Activated CD4-positive, alpha-beta T cell treated with anti-CD3 and anti-CD28 coated beads, Interleukin-2, amount 10 ng/mL, durations not matched to agents 7 days and 5 days (primary cell): ENCODE results near the gene SART1. TPM values are rescaled to one million over a fixed set of nuclear protein-coding genes. Genes with fewer than 3 reads are reported as not detected.

Source experiments
- CTCF ChIA-PET: fragments of 350-600 bp; sonication (Branson Sonifier 250); formaldehyde crosslinking; loops from one replicate; lab custom pipeline; 2021; ENCODE audit warnings: antibody characterized with exemption; lab: Charles Lee
- POLR2A ChIA-PET: fragments of 350-600 bp; sonication (Branson Sonifier 250); formaldehyde crosslinking; loops from one replicate; lab custom pipeline; 2021; ENCODE audit warnings: antibody characterized with exemption; lab: Charles Lee
- DNase-seq: peaks from one replicate; pipeline ENCODE4 v3.0.0-alpha.2; 2020
- H3K27ac Mint-ChIP-seq: one replicate; pipeline ENCODE4 v1.8.0; 2021; ENCODE audit warnings: mild to moderate bottlenecking, moderate library complexity, mixed read lengths
- H3K27me3 Mint-ChIP-seq: one replicate; pipeline ENCODE4 v1.8.0; 2021; ENCODE audit warnings: mixed read lengths
- H3K36me3 Mint-ChIP-seq: one replicate; pipeline ENCODE4 v1.8.0; 2021; ENCODE audit warnings: low read depth, mixed read lengths
- H3K4me1 Mint-ChIP-seq: one replicate; pipeline ENCODE4 v1.8.0; 2021; ENCODE audit warnings: mixed read lengths
- H3K4me3 Mint-ChIP-seq: one replicate; pipeline ENCODE4 v1.8.0; 2021; ENCODE audit warnings: mild to moderate bottlenecking, moderate library complexity, mixed read lengths
- H3K9me3 Mint-ChIP-seq: one replicate; pipeline ENCODE4 v1.8.0; 2021; ENCODE audit warnings: mixed read lengths
- total RNA-seq, 2 experiments: library from RNA; stranded (reverse); gene quantifications; one replicate each; pipeline ENCODE4 v1.2.3, GENCODE V29; 2021

Gene SART1
- total RNA-seq, 2 experiments from 2014 or later = 79.6 to 81.7 TPM

- Mint-ChIP-seq H3K36me3 (peaks cover 38% of the 10 kb centered on the region), H3K4me1 (peaks cover 47% of the 10 kb centered on the region), H3K27ac (peak overlapping the region; percentile 90), H3K4me3 (peak overlapping the region; percentile 95), H3K27me3 (no peaks in the 10 kb centered on the region), H3K9me3 (no peaks in the 10 kb centered on the region)
- DNase-seq = no peak
- CTCF ChIA-PET = interaction anchor here (1.0 to 2.9 kb wide), 5 partner anchors 20 to 68 kb away, joined by 3 to 11 read pairs (median 4); partner anchors contain the start of genes FIBP and FOSL1
- POLR2A ChIA-PET = no interaction called here
Measured at GRCh38 chr11:65920372-65920802, 41.1 kb upstream of the SART1 start.

- Mint-ChIP-seq H3K4me3 (peak overlapping the region; percentile 95), H3K27ac (no peak overlapping the region), H3K36me3 (peaks cover 40% of the 10 kb centered on the region), H3K27me3 (no peaks in the 10 kb centered on the region), H3K4me1 (peaks cover 49% of the 10 kb centered on the region), H3K9me3 (no peaks in the 10 kb centered on the region)
- CTCF ChIA-PET = interaction anchor here (0.6 to 2.9 kb wide), 5 partner anchors 12 to 133 kb away, joined by 3 to 11 read pairs (median 3); partner anchors contain the start of gene FIBP
- POLR2A ChIA-PET = no interaction called here
- DNase-seq = no peak
Measured at GRCh38 chr11:65921033-65921555, 40.4 kb upstream of the SART1 start.

GRCh38 chr11:65921876-65922275, 39.7 kb upstream of the SART1 start:
- H3K4me3 Mint-ChIP-seq = peak overlapping the region; percentile 32
- ChIA-PET POLR2A (no interaction called here), CTCF (interaction anchor here (0.8 to 2.9 kb wide), 5 partner anchors 11 to 37 kb away, joined by 3 to 11 read pairs (median 4); partner anchors contain the start of gene FIBP)
- no peaks in the 10 kb centered on the region for H3K9me3 Mint-ChIP-seq
- no peak for DNase-seq
- H3K27me3 Mint-ChIP-seq = no peaks in the 10 kb centered on the region
- H3K36me3 Mint-ChIP-seq = peaks cover 35% of the 10 kb centered on the region
- H3K27ac Mint-ChIP-seq = no peak overlapping the region
- H3K4me1 Mint-ChIP-seq = peaks cover 46% of the 10 kb centered on the region

- Mint-ChIP-seq H3K4me3 (peak overlapping the region; percentile 35), H3K4me1 (peaks cover 47% of the 10 kb centered on the region), H3K27me3 (no peaks in the 10 kb centered on the region), H3K36me3 (peaks cover 32% of the 10 kb centered on the region), H3K27ac (peak overlapping the region; percentile 62), H3K9me3 (no peaks in the 10 kb centered on the region)
- DNase-seq = no peak
- POLR2A ChIA-PET = no interaction called here
- CTCF ChIA-PET = interaction anchor here (0.8 to 2.9 kb wide), 7 partner anchors 10 to 63 kb away, joined by 3 to 11 read pairs (median 5); partner anchors contain the start of genes CCDC85B and FIBP
Measured at GRCh38 chr11:65922565-65922964, 39.0 kb upstream of the SART1 start.

- H3K4me3 Mint-ChIP-seq = no peak overlapping the region
- ChIA-PET CTCF (interaction anchor here (1.7 kb wide), 1 partner anchor 37 kb away, joined by 3 read pairs; the partner anchor contains the start of gene FIBP), POLR2A (no interaction called here)
- peaks cover 29% of the 10 kb centered on the region for H3K36me3 Mint-ChIP-seq
- H3K4me1 Mint-ChIP-seq = peaks cover 58% of the 10 kb centered on the region
- no peaks in the 10 kb centered on the region for H3K9me3 Mint-ChIP-seq
- no peak for DNase-seq
- peak overlapping the region; percentile 19 for H3K27ac Mint-ChIP-seq
- no peaks in the 10 kb centered on the region for H3K27me3 Mint-ChIP-seq
Measured at GRCh38 chr11:65925397-65925796, 36.1 kb upstream of the SART1 start.

GRCh38 chr11:65927904-65928397, 33.6 kb upstream of the SART1 start:
- peak; percentile 93 for DNase-seq
- Mint-ChIP-seq H3K27ac (peak overlapping the region; percentile 99), H3K4me3 (peak overlapping the region; percentile 55), H3K27me3 (no peaks in the 10 kb centered on the region), H3K9me3 (no peaks in the 10 kb centered on the region), H3K36me3 (peaks cover 16% of the 10 kb centered on the region), H3K4me1 (peaks cover 63% of the 10 kb centered on the region)
- ChIA-PET CTCF (interaction anchor here (0.6 to 11.6 kb wide), 7 partner anchors 12 to 78 kb away, joined by 3 to 64 read pairs (median 3); partner anchors contain the start of genes CCDC85B, FIBP and MUS81), POLR2A (interaction anchor here (0.5 kb wide), 1 partner anchor 34 kb away, joined by 6 read pairs; no protein-coding TSS in a partner anchor)

- DNase-seq = no peak
- Mint-ChIP-seq H3K4me3 (peak overlapping the region; percentile 55), H3K27me3 (no peaks in the 10 kb centered on the region), H3K9me3 (no peaks in the 10 kb centered on the region), H3K4me1 (peaks cover 59% of the 10 kb centered on the region), H3K27ac (peak overlapping the region; percentile 99), H3K36me3 (peaks cover 10% of the 10 kb centered on the region)
- CTCF ChIA-PET = interaction anchor here (0.7 to 11.6 kb wide), 6 partner anchors 14 to 69 kb away, joined by 3 to 64 read pairs (median 3); partner anchors contain the start of genes CCDC85B, FIBP and MUS81
- POLR2A ChIA-PET = no interaction called here
Measured at GRCh38 chr11:65928667-65929066, 32.9 kb upstream of the SART1 start.

- Mint-ChIP-seq H3K27ac (peak overlapping the region; percentile 80), H3K4me1 (peaks cover 52% of the 10 kb centered on the region), H3K9me3 (no peaks in the 10 kb centered on the region), H3K36me3 (peaks cover 8% of the 10 kb centered on the region), H3K4me3 (no peak overlapping the region), H3K27me3 (no peaks in the 10 kb centered on the region)
- ChIA-PET CTCF (interaction anchor here (0.5 to 11.6 kb wide), 5 partner anchors 14 to 57 kb away, joined by 3 to 64 read pairs (median 3); partner anchors contain the start of genes CCDC85B and FIBP), POLR2A (no interaction called here)
- DNase-seq = no peak
Measured at GRCh38 chr11:65931773-65932557, 29.6 kb upstream of the SART1 start.

- Mint-ChIP-seq H3K4me1 (peaks cover 46% of the 10 kb centered on the region), H3K27me3 (no peaks in the 10 kb centered on the region), H3K4me3 (no peak overlapping the region), H3K9me3 (no peaks in the 10 kb centered on the region), H3K27ac (no peak overlapping the region), H3K36me3 (peaks cover 5% of the 10 kb centered on the region)
- ChIA-PET CTCF (interaction anchor here (0.5 to 11.6 kb wide), 6 partner anchors 10 to 56 kb away, joined by 3 to 64 read pairs (median 3); partner anchors contain the start of genes CCDC85B and FIBP), POLR2A (no interaction called here)
- DNase-seq = no peak
Measured at GRCh38 chr11:65932558-65932919, 29.0 kb upstream of the SART1 start.

GRCh38 chr11:65934014-65934413, 27.5 kb upstream of the SART1 start:
- Mint-ChIP-seq H3K27ac (no peak overlapping the region), H3K27me3 (peaks cover 2% of the 10 kb centered on the region), H3K4me3 (no peak overlapping the region), H3K4me1 (peaks cover 32% of the 10 kb centered on the region), H3K9me3 (no peaks in the 10 kb centered on the region), H3K36me3 (peaks cover 2% of the 10 kb centered on the region)
- POLR2A ChIA-PET = no interaction called here
- no peak for DNase-seq
- CTCF ChIA-PET = interaction anchor here (1.2 to 11.6 kb wide), 2 partner anchors 21 to 47 kb away, joined by 3 to 64 read pairs; partner anchors contain the start of genes CCDC85B and FIBP

- peaks cover 7% of the 10 kb centered on the region for H3K27me3 Mint-ChIP-seq
- H3K36me3 Mint-ChIP-seq = no peaks in the 10 kb centered on the region
- H3K4me1 Mint-ChIP-seq = peaks cover 5% of the 10 kb centered on the region
- no peak overlapping the region for H3K4me3 Mint-ChIP-seq
- CTCF ChIA-PET = interaction anchor here (11.6 kb wide), 1 partner anchor 50 kb away, joined by 64 read pairs; the partner anchor contains the start of genes CCDC85B and FIBP
- no peaks in the 10 kb centered on the region for H3K9me3 Mint-ChIP-seq
- H3K27ac Mint-ChIP-seq = no peak overlapping the region
- DNase-seq = no peak
- POLR2A ChIA-PET = no interaction called here
Measured at GRCh38 chr11:65937766-65938165, 23.8 kb upstream of the SART1 start.

GRCh38 chr11:65941720-65942310, 19.7 kb upstream of the SART1 start:
- Mint-ChIP-seq H3K27me3 (peaks cover 7% of the 10 kb centered on the region), H3K9me3 (no peaks in the 10 kb centered on the region), H3K4me1 (peaks cover 3% of the 10 kb centered on the region), H3K4me3 (no peak overlapping the region), H3K36me3 (no peaks in the 10 kb centered on the region), H3K27ac (peak overlapping the region; percentile 2)
- ChIA-PET POLR2A (no interaction called here), CTCF (interaction anchor here (0.8 to 1.2 kb wide), 2 partner anchors 40 to 57 kb away, joined by 3 read pairs; no protein-coding TSS in a partner anchor)
- DNase-seq = no peak
